Spleen (tissue), 11 donors: ENCODE results near the gene PDLIM5. TPM values are rescaled to one million over a fixed set of nuclear protein-coding genes. Genes with fewer than 3 reads are reported as not detected.

Experiments
- DNase-seq: peaks from one replicate; pipeline ENCODE4 v3.0.0-alpha.2; 2020
- H3K27ac ChIP-seq, 8 donors: fragments of 200-600 bp; sonication (generic) in 7 of 8; 1 replicate in 4 of 8; 2 replicates in 4 of 8; pipeline versions ENCODE4 v1.5.0 to v1.8.0; 2016 to 2021; ENCODE audit warnings: inconsistent platforms in 4 of 8, mild to moderate bottlenecking in 4 of 8, moderate library complexity in 1 of 8
- H3K27me3 ChIP-seq, 7 donors: fragments of 200-600 bp; sonication (generic) in 6 of 7; replicated peaks in 1 of 7; 1 replicate in 4 of 7; 2 replicates in 3 of 7; pipeline versions ENCODE4 v1.5.0 to v1.8.0; 2016 to 2021; ENCODE audit warnings: inconsistent platforms in 3 of 7, mild to moderate bottlenecking in 1 of 7
- H3K36me3 ChIP-seq, 6 donors: fragments of 200-600 bp; sonication (generic) in 5 of 6; 1 replicate in 4 of 6; 2 replicates in 2 of 6; pipeline versions ENCODE4 v1.5.0 to v1.8.0; 2016 to 2021; ENCODE audit warnings: inconsistent platforms in 2 of 6
- H3K4me1 ChIP-seq, 6 donors: fragments of 200-600 bp; sonication (generic) in 5 of 6; 1 replicate in 3 of 6; 2 replicates in 3 of 6; pipeline versions ENCODE4 v1.5.0 to v1.8.0; 2016 to 2021; ENCODE audit warnings: inconsistent platforms in 3 of 6
- H3K4me3 ChIP-seq, 8 donors: fragments of 200-600 bp; sonication (generic) in 7 of 8; 1 replicate in 4 of 8; 2 replicates in 4 of 8; pipeline versions ENCODE4 v1.5.0 to v1.8.0; 2016 to 2021; ENCODE audit warnings: inconsistent platforms in 4 of 8, mild to moderate bottlenecking in 4 of 8, moderate library complexity in 2 of 8
- H3K9me3 ChIP-seq, 8 donors: fragments of 200-600 bp; sonication (generic) in 7 of 8; 1 replicate in 4 of 8; 2 replicates in 4 of 8; pipeline versions ENCODE4 v1.5.0 to v1.8.0; 2016 to 2021; ENCODE audit warnings: inconsistent platforms in 4 of 8
- CTCF ChIP-seq, 11 experiments: fragments of 200-600 bp in 7 of 11; fragments of 450-650 bp in 4 of 11; sonication (generic) in 4 of 11; IDR thresholded peaks in 8 of 11; conservative IDR thresholded peaks in 3 of 11; 1 replicate in 7 of 11; 2 replicates in 4 of 11; pipeline versions ENCODE4 v1.4.0 to v1.8.0; 2016 to 2021; ENCODE audit warnings: antibody characterized with exemption in 11 of 11, inconsistent platforms in 4 of 11, mild to moderate bottlenecking in 1 of 11
- POLR2A ChIP-seq, 3 donors: fragments of 450-650 bp; IDR thresholded peaks; one replicate each; pipeline ENCODE4 v1.5.1; 2017; ENCODE audit warnings: antibody characterized with exemption in 3 of 3, mild to moderate bottlenecking in 1 of 3
- POLR2AphosphoS5 ChIP-seq, 3 donors: sonication (generic); formaldehyde crosslinking; IDR thresholded peaks; one replicate each; pipeline ENCODE4 v1.5.1; 2017; ENCODE audit warnings: antibody characterized with exemption in 3 of 3
- WGBS, 5 donors: extraction: QIAGEN DNeasy Blood & Tissue Kit in 3 of 5; methylation state at CpG; one replicate each; pipeline versions ENCODE4 v1.1.5 to v1.1.7; 2013 to 2018; 5-methylcytosine and 5-hydroxymethylcytosine counted together
- intact Hi-C: fragments of 100-400 bp; cut with DNase I; formaldehyde crosslinking; loops from one replicate; pipeline ENCODE4 v1.15.0; 2023; ENCODE audit warnings: low total_unique reads
- polyA plus RNA-seq, 3 donors: library from polyadenylated mRNA; stranded (reverse); fragments of 200-250 nt; gene quantifications; one replicate each; pipeline ENCODE4 v1.2.1, GENCODE V29; 2013
- total RNA-seq, 7 donors: library from RNA; depleted of rRNA in 3 of 7; stranded (reverse); fragments of >200 nt in 3 of 7; fragmentation: NEBNext Ultra II Directional in 4 of 7; extraction: Animal tissue kit (Norgen Biotek cat#: 25700) in 4 of 7; gene quantifications; one replicate each; pipeline versions ENCODE4 v1.1.0 to v1.2.1, GENCODE V29; 2016 to 2021
- donor health status: healthy with polysubstance abuse.
- donor health status: DM: no; HTN: no; CAD: no; lungs with moderate emphysema.
- donor health status: DM: no; HTN: no; CAD: no.
- donor health status: Bipolar disorder and iron deficiency.
- donor health status: healthy.
- donor health status: DM: no; HTN: no; CAD: no.
- donor health status: DM: yes; HTN: yes; CAD: no.

PDLIM5 gene
- total and polyA plus RNA-seq, 10 donors: 9.4 to 182 (median 74.9) TPM

GRCh38 chr4:94491322-94491721 is 39.6 kb downstream of the PDLIM5 start:
- no peak for DNase-seq
- intact Hi-C loops: no loop called here
- Histone ChIP-seq H3K4me3 (no peak overlapping the region), H3K36me3 (no peaks in the 10 kb centered on the region), H3K27ac (no peak overlapping the region), H3K4me1 (peaks cover 0 to 9% (median 3%) of the 10 kb centered on the region in 6 donors), H3K9me3 (no peaks in the 10 kb centered on the region), H3K27me3 (no peaks in the 10 kb centered on the region)
- TF ChIP-seq POLR2A (IDR thresholded peaks at IDR 0.05) (no peak), CTCF (IDR thresholded peaks at IDR 0.05 in 8 of 11, conservative IDR thresholded peaks at IDR 0.05 in 3 of 11) (no peak), POLR2AphosphoS5 (IDR thresholded peaks at IDR 0.05) (no peak)
- 78 to 87% (median 85%) methylated on average over 2 of the region's 2 CpGs for WGBS, 5 donors

- H3K4me1 ChIP-seq: peaks cover 0 to 10% (median 3%) of the 10 kb centered on the region in 6 donors
- TF ChIP-seq CTCF (IDR thresholded peaks at IDR 0.05 in 8 of 11, conservative IDR thresholded peaks at IDR 0.05 in 3 of 11) (no peak), POLR2A (IDR thresholded peaks at IDR 0.05) (no peak), POLR2AphosphoS5 (IDR thresholded peaks at IDR 0.05) (no peak)
- H3K27me3 ChIP-seq: no peaks in the 10 kb centered on the region
- no peak overlapping the region for H3K27ac ChIP-seq
- intact Hi-C loops: no loop called here
- no peaks in the 10 kb centered on the region for H3K9me3 ChIP-seq
- no peak overlapping the region for H3K4me3 ChIP-seq
- WGBS, 5 donors: 93 to 97% (median 95%) methylated on average over 2 of the region's 2 CpGs
- DNase-seq: no peak
- H3K36me3 ChIP-seq: no peaks in the 10 kb centered on the region
Observed at GRCh38 chr4:94495408-94495807, 43.7 kb downstream of the PDLIM5 start.

GRCh38 chr4:94497690-94498089 is 45.9 kb downstream of the PDLIM5 start:
- DNase-seq: no peak
- Histone ChIP-seq H3K36me3 (no peaks in the 10 kb centered on the region), H3K4me1 (peaks cover 0 to 6% (median 0%) of the 10 kb centered on the region in 6 donors), H3K9me3 (no peaks in the 10 kb centered on the region), H3K4me3 (no peak overlapping the region), H3K27ac (no peak overlapping the region), H3K27me3 (no peaks in the 10 kb centered on the region)
- intact Hi-C loops: no loop called here
- 84 to 93% (median 89%) methylated on average over 2 of the region's 2 CpGs for WGBS, 5 donors
- TF ChIP-seq POLR2AphosphoS5 (IDR thresholded peaks at IDR 0.05): no peak

GRCh38 chr4:94498502-94498901 is 46.8 kb downstream of the PDLIM5 start:
- Histone ChIP-seq H3K36me3 (no peaks in the 10 kb centered on the region), H3K4me3 (no peak overlapping the region), H3K27me3 (no peaks in the 10 kb centered on the region), H3K9me3 (no peaks in the 10 kb centered on the region), H3K27ac (no peak overlapping the region), H3K4me1 (peaks cover 0 to 6% (median 0%) of the 10 kb centered on the region in 6 donors)
- 67 to 93% (median 83%) methylated on average over 1 of the region's 1 CpG for WGBS, 5 donors
- no peak for DNase-seq
- intact Hi-C loops: no loop called here
- TF ChIP-seq POLR2A (IDR thresholded peaks at IDR 0.05) (no peak), CTCF (IDR thresholded peaks at IDR 0.05 in 8 of 11, conservative IDR thresholded peaks at IDR 0.05 in 3 of 11) (no peak), POLR2AphosphoS5 (IDR thresholded peaks at IDR 0.05) (no peak)

- no peaks in the 10 kb centered on the region for H3K9me3 ChIP-seq
- H3K27ac ChIP-seq: no peak overlapping the region
- DNase-seq: no peak
- no peaks in the 10 kb centered on the region for H3K27me3 ChIP-seq
- no peak overlapping the region for H3K4me3 ChIP-seq
- no peaks in the 10 kb centered on the region for H3K36me3 ChIP-seq
- 78 to 94% (median 88%) methylated on average over 3 of the region's 3 CpGs for WGBS, 5 donors
- TF ChIP-seq POLR2A (IDR thresholded peaks at IDR 0.05): no peak
- no peak for TF ChIP-seq POLR2AphosphoS5 (IDR thresholded peaks at IDR 0.05)
- no peak for TF ChIP-seq CTCF (IDR thresholded peaks at IDR 0.05 in 8 of 11, conservative IDR thresholded peaks at IDR 0.05 in 3 of 11)
- H3K4me1 ChIP-seq: peaks cover 0 to 11% (median 0%) of the 10 kb centered on the region in 6 donors
- intact Hi-C loops: no loop called here
Observed at GRCh38 chr4:94500685-94501084, 48.9 kb downstream of the PDLIM5 start.
